Adrenal gland (tissue), 5 donors: ENCODE data around the gene DTD2.

ENCODE experiments used
- POLR2A ChIP-seq, 2 donors: fragments of 450-650 bp; IDR thresholded peaks; one replicate each; pipeline ENCODE4 v1.6.1; 2017; ENCODE audit warnings: antibody characterized with exemption in 2 of 2, mild to moderate bottlenecking in 2 of 2, moderate library complexity in 1 of 2
- TF ChIP-seq, protein P1 (sequence below), 6 experiments: fragments of 450-650 bp in 4 of 6; fragments of 200-600 bp in 2 of 6; sonication (generic) in 1 of 6; IDR thresholded peaks; 1 replicate in 5 of 6; 2 replicates in 1 of 6; pipeline versions ENCODE4 v1.5.1 to v1.8.0; 2016 to 2021; ENCODE audit warnings: antibody characterized with exemption in 6 of 6, mild to moderate bottlenecking in 2 of 6, moderate library complexity in 1 of 6
- donor health status: DM: no; HTN: no; CAD: no.

GRCh38 chr14:31449136-31449535, 8.2 kb downstream of the DTD2 start:
- TF ChIP-seq, protein P1, sequence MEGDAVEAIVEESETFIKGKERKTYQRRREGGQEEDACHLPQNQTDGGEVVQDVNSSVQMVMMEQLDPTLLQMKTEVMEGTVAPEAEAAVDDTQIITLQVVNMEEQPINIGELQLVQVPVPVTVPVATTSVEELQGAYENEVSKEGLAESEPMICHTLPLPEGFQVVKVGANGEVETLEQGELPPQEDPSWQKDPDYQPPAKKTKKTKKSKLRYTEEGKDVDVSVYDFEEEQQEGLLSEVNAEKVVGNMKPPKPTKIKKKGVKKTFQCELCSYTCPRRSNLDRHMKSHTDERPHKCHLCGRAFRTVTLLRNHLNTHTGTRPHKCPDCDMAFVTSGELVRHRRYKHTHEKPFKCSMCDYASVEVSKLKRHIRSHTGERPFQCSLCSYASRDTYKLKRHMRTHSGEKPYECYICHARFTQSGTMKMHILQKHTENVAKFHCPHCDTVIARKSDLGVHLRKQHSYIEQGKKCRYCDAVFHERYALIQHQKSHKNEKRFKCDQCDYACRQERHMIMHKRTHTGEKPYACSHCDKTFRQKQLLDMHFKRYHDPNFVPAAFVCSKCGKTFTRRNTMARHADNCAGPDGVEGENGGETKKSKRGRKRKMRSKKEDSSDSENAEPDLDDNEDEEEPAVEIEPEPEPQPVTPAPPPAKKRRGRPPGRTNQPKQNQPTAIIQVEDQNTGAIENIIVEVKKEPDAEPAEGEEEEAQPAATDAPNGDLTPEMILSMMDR (IDR thresholded peaks at IDR 0.05) = no peak
- TF ChIP-seq POLR2A (IDR thresholded peaks at IDR 0.05) = no peak
